ENCODE measurements around the gene RBBP9.

DNA sequence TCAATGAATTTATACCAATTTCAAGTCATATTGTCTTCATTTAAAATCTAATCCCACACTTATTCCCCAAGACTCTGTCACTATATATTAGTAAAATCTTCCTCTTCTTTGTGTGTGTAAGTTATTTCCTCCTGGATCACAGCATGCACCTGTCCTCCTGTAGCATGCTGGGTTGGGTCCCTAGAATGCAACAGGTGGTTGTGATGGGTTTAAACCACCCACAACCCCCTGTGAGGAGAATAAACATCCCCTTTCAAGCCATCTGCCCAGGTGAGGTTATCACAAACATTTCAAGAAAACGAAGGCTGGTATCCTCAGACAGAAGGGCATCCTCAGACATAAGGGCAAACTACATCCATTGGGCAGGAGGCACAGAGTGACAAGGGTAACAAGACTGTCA, 56.6 kb downstream of the RBBP9 start:
- TF ChIP-seq, protein P1, sequence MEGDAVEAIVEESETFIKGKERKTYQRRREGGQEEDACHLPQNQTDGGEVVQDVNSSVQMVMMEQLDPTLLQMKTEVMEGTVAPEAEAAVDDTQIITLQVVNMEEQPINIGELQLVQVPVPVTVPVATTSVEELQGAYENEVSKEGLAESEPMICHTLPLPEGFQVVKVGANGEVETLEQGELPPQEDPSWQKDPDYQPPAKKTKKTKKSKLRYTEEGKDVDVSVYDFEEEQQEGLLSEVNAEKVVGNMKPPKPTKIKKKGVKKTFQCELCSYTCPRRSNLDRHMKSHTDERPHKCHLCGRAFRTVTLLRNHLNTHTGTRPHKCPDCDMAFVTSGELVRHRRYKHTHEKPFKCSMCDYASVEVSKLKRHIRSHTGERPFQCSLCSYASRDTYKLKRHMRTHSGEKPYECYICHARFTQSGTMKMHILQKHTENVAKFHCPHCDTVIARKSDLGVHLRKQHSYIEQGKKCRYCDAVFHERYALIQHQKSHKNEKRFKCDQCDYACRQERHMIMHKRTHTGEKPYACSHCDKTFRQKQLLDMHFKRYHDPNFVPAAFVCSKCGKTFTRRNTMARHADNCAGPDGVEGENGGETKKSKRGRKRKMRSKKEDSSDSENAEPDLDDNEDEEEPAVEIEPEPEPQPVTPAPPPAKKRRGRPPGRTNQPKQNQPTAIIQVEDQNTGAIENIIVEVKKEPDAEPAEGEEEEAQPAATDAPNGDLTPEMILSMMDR (IDR thresholded peaks at IDR 0.05), result no peak
- TF ChIP-seq POLR2A (IDR thresholded peaks at IDR 0.05), result no peak

Data from heart left ventricle (tissue), 13 donors.